Endodermal cell (in vitro differentiated cells): ENCODE measurements around the gene FBXW4. TPM values are rescaled to one million over a fixed set of nuclear protein-coding genes. Genes with fewer than 3 reads are reported as not detected.

Experiments
- DNase-seq: peaks from one replicate; pipeline ENCODE4 v3.0.0-alpha.2; 2017
- H3K27ac ChIP-seq: 2 replicates; pipeline ENCODE4 v1.5.1; 2013; ENCODE audit warnings: mild to moderate bottlenecking, low read depth, low read length, moderate library complexity
- H3K27me3 ChIP-seq: 2 replicates; pipeline ENCODE4 v1.6.1; 2013; ENCODE audit warnings: mild to moderate bottlenecking, low read length, moderate library complexity; ENCODE audit not compliant: insufficient read depth, control insufficient read depth, poor library complexity, severe bottlenecking
- H3K36me3 ChIP-seq: 2 replicates; pipeline ENCODE4 v1.7.0; 2013; ENCODE audit warnings: mild to moderate bottlenecking, low read length, moderate library complexity; ENCODE audit not compliant: control insufficient read depth, insufficient read depth
- H3K4me1 ChIP-seq: one replicate; pipeline ENCODE4 v1.7.0; 2013; ENCODE audit warnings: low read length; ENCODE audit not compliant: control insufficient read depth, insufficient read depth
- H3K4me3 ChIP-seq: 2 replicates; pipeline ENCODE4 v1.5.1; 2013; ENCODE audit warnings: mild to moderate bottlenecking, low read length, moderate library complexity
- H3K9ac ChIP-seq: 2 replicates; pipeline ENCODE4 v1.6.1; 2013; ENCODE audit warnings: mild to moderate bottlenecking, low read length, moderate library complexity; ENCODE audit not compliant: poor library complexity, severe bottlenecking; ENCODE audit errors: extremely low read depth
- H3K9me3 ChIP-seq: 2 replicates; pipeline ENCODE4 v1.6.1; 2013; ENCODE audit warnings: mild to moderate bottlenecking, low read length, moderate library complexity; ENCODE audit not compliant: control insufficient read depth
- H3K27ac Mint-ChIP-seq: 2 replicates; pipeline ENCODE4 v1.8.0; 2020; ENCODE audit warnings: mixed read lengths
- H3K27me3 Mint-ChIP-seq: 2 replicates; pipeline ENCODE4 v1.8.0; 2021; ENCODE audit warnings: mild to moderate bottlenecking, mixed read lengths; ENCODE audit not compliant: insufficient read depth
- H3K36me3 Mint-ChIP-seq: 2 replicates; pipeline ENCODE4 v1.8.0; 2020; ENCODE audit warnings: low read depth, mixed read lengths
- H3K4me1 Mint-ChIP-seq: 2 replicates; pipeline ENCODE4 v1.8.0; 2020; ENCODE audit warnings: mixed read lengths
- H3K4me3 Mint-ChIP-seq: 2 replicates; pipeline ENCODE4 v1.8.0; 2020; ENCODE audit warnings: mild to moderate bottlenecking, moderate library complexity, mixed read lengths
- H3K9me3 Mint-ChIP-seq: 2 replicates; pipeline ENCODE4 v1.8.0; 2020; ENCODE audit warnings: mild to moderate bottlenecking, mixed read lengths
- CTCF ChIP-seq: fragments of 200-600 bp; sonication (generic); conservative IDR thresholded peaks from 2 replicates; pipeline ENCODE4 v1.5.0; 2021; ENCODE audit warnings: antibody characterized with exemption, mild to moderate bottlenecking
- WGBS, 2 experiments: methylation state at CpG; one replicate each; pipeline versions ENCODE4 v1.1.5 to v1.1.7; 2013; ENCODE audit warnings: missing lambda C conversion rate in 2 of 2, mixed read lengths in 1 of 2; ENCODE audit not compliant: insufficient coverage in 1 of 2, insufficient read length in 1 of 2; 5-methylcytosine and 5-hydroxymethylcytosine counted together
- total RNA-seq, 2 donors: library from RNA; stranded (reverse); fragmentation: NEBNext Ultra II Directional in 1 of 2; extraction: Animal tissue kit (Norgen Biotek cat#: 25700) in 1 of 2; gene quantifications; 2 replicates in 1 of 2; 3 replicates in 1 of 2; pipeline ENCODE4 v1.2.1, GENCODE V29; 2021

FBXW4 gene
- total RNA-seq, 2 donors from 2014 or later = 63.8 to 70.9 TPM

DNA sequence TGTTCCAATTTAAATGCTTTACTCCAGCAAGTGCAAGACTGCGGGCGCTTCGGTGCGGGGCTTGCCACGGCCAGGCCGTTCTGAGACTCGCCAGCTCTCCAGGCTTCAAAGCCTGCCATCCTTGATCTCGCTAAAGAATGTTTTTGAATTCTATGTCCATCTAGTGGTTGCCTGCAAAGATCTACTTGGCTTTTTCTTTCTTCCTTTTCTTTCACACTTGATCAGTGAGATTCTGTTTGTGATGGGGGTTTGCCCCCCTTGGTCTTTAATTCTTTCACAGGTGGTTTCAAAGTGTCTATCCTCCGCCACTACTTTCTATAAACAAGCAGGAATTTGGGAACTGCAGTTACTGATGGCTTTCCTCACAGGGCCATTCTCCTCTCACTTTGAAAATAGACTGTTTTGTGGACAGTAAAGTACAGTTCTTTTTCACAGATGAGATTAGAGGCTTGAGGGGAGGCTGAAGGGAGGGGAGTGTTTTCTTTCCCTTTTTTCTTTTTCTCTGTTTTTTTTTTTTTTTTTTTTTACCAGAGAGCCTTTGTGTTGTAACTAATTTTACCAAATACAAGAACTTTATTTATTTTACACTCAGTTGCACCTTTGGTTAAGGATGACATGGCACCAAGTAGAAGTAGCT lies 15.2 kb upstream of the FBXW4 start:
- Histone ChIP-seq H3K9ac (no peak overlapping the region), H3K4me1 (peaks cover 16% of the 10 kb centered on the region), H3K36me3 (no peaks in the 10 kb centered on the region), H3K9me3 (no peaks in the 10 kb centered on the region), H3K27me3 (no peaks in the 10 kb centered on the region), H3K4me3 (no peak overlapping the region), H3K27ac (no peak overlapping the region)
- TF ChIP-seq CTCF = peak; percentile 39
- H3K9me3 Mint-ChIP-seq = no peaks in the 10 kb centered on the region
- H3K4me1 Mint-ChIP-seq = peaks cover 31% of the 10 kb centered on the region
- peak; percentile 64 for DNase-seq
- H3K4me3 Mint-ChIP-seq = no peak overlapping the region
- H3K36me3 Mint-ChIP-seq = no peaks in the 10 kb centered on the region
- H3K27me3 Mint-ChIP-seq = no peaks in the 10 kb centered on the region
- no peak overlapping the region for H3K27ac Mint-ChIP-seq
- whole genome bisulfite sequencing, 2 experiments = 43 to 60% methylated on average over 4 to 9 of the region's 9 CpGs

DNA sequence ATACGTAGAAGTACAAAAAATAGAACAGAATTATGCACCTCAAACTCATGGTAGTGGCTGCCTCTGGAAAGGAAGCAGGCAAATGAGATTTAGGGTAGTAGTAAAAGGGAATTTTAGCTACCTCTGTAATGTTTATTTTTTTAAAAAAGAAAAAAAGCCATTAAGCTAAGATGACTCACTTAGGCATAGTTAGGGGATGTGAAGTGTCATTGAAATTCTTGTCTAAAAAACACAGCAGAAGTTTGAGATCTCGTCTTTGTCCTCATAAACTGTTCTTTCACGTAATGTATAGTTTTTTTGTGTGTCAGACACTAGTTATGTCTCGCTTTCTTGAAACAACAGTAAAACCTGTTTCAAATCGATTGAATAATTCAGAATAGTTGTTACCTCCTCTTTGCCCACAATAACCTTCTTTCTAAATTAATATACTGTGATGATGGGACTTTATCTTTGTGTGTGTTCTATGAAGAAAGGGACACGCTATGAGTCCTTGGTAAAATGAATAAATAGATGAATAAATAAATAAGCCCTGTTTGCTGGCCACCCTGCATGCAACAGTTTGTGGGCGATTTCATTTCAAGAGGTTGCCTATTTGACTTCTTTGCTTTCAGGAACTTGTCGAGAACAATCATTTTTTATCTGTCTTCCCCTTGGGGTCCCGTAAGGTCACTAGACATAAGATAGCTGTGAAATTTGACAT lies 14.5 kb upstream of the FBXW4 start:
- H3K9me3 Mint-ChIP-seq = no peaks in the 10 kb centered on the region
- Histone ChIP-seq H3K4me3 (no peak overlapping the region), H3K27me3 (no peaks in the 10 kb centered on the region), H3K4me1 (peaks cover 16% of the 10 kb centered on the region), H3K36me3 (no peaks in the 10 kb centered on the region), H3K9me3 (no peaks in the 10 kb centered on the region), H3K9ac (no peak overlapping the region), H3K27ac (no peak overlapping the region)
- H3K4me1 Mint-ChIP-seq = peaks cover 31% of the 10 kb centered on the region
- WGBS, 2 experiments = 80 to 89% methylated on average over 5 to 8 of the region's 9 CpGs
- TF ChIP-seq CTCF = no peak
- DNase-seq = no peak
- H3K36me3 Mint-ChIP-seq = no peaks in the 10 kb centered on the region
- H3K27me3 Mint-ChIP-seq = no peaks in the 10 kb centered on the region
- H3K27ac Mint-ChIP-seq = no peak overlapping the region
- no peak overlapping the region for H3K4me3 Mint-ChIP-seq

- 94% methylated on average over 1 of the region's 2 CpGs; no CpG with 5 or more reads in 1 of the 2 experiments for WGBS, 2 experiments
- H3K27ac ChIP-seq = no peak overlapping the region
- no peak overlapping the region for H3K4me3 ChIP-seq
- H3K9ac ChIP-seq = no peak overlapping the region
- Mint-ChIP-seq H3K36me3 (no peaks in the 10 kb centered on the region), H3K27me3 (no peaks in the 10 kb centered on the region), H3K9me3 (no peaks in the 10 kb centered on the region), H3K27ac (no peak overlapping the region), H3K4me1 (peaks cover 31% of the 10 kb centered on the region), H3K4me3 (no peak overlapping the region)
- no peaks in the 10 kb centered on the region for H3K9me3 ChIP-seq
- H3K4me1 ChIP-seq = peaks cover 16% of the 10 kb centered on the region
- H3K36me3 ChIP-seq = no peaks in the 10 kb centered on the region
- DNase-seq = no peak
- TF ChIP-seq CTCF = no peak
- H3K27me3 ChIP-seq = no peaks in the 10 kb centered on the region
These were observed 13.9 kb upstream of the FBXW4 start for GRCh38 chr10:101708870-101709269.
